ENCODE data around the gene GLRA2.

Gene GLRA2
- 0 reads per million in 2 donors for total RNA-seq

DNA sequence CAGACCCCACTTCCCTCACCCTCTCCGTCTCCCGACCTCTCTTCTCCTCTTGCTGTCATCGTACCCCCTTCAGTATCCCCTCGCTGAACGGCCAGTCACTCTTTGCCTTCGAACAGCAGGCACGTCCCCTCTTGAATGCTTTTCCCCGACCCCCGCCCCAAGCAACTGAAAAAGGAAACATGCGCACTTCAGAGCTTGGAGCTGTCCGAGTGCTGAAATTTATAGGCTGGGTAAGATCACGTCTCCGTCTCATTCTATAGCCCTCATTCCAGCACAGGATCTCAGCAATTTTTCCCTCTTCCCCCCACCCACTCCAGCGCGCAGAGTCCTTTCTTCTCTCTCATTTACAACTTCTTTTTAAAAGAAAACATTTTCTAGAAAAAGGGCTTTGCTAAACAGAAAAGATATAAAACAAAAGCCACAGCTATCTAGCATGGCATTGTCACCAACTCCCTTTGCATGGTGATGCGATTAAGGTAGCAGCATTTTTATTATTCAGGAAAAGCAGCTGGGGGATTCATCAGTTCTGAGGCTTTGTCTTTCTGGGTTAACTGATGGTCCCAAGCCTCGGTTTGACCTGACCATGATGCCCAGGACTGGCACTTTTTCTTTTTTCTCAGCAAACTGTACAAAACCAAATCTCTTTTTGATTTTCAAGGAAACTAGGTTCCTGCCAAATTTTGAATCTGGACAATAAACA lies at the start of gene GLRA2:
TSS of gene GLRA2 (plus strand) at position 247 of the 700 bp plus-strand sequence. CDS start 522 bp downstream, outside the sequence.
- no peak for DNase-seq

GRCh38 chrX:14489437-14489836 lies 39.9 kb upstream of the GLRA2 start:
- DNase-seq = no peak

DNA sequence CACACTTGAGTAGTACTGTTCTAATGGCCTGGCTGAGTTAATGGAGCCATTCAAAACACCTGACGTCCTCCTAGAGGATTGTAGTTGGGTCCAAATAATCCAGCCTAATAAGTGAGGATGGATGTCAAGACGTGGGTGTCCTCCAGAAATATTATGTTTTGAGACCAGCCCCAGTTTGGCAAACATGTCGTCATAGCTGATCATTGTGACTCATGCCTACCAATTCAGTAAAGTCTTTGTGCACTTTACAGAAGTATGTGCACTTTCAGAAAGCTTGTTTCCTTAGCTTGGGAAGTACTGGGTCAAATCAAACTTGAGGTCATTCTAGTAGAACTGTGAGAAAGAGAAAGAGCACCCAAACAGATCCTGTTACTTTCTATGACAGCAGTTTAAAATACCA lies 37.6 kb upstream of the GLRA2 start:
- no peak for DNase-seq

- DNase-seq = no peak
These were observed 32.7 kb upstream of the GLRA2 start for GRCh38 chrX:14496674-14497073.

DNA sequence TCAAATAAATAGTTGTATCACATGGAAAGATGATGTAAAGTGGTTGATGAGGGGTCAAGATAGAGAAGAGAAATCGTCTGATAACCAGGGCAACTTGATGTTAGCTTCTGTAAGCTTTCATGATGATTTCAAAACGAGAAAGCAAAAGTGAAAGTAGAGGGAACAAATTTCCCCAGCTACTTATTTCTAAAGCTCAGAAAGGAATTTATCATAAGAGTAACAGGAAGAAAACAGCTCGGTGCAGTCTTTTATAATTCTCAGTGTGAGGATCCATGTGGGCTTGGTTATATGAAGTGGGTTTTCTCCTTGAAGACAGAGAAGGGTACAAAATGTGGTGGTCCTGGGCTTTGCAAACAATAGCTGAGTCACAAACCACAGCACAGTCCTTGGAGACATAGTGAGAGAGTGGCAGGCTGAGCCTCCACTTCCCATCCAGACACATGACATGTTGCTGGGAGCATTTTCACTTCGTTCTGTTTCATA lies 32.1 kb upstream of the GLRA2 start:
- DNase-seq = no peak

- no peak for DNase-seq
These were observed 28.0 kb upstream of the GLRA2 start for GRCh38 chrX:14501327-14501726.

DNA sequence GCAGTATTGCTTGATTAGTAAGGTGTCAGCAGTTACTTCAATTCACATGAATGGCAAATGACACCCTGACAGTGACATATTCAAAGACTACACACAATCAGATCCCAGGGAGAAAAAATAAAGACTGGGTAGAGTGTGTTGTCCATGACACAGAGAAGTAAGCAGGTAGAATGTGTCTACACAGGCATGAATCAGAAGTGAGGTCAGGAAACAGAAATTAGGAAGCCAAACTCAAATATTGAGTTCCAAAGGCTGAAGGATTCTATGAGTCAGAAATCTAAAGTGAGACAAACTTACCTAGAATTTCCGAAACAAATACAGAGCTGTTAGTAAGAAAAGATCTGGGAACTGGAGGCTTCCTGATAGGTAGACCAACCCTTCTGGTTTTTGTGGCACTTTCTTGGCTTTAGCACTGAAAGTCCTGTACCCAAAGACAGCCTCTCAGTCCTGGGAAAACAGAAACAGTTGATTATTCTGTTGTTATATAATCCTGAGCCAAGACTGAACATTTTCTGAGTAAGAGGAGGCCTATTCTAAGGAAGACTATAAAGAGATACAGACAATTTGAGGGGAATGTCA lies 24.3 kb upstream of the GLRA2 start:
- no peak for DNase-seq

- no peak for DNase-seq
These were observed 23.7 kb upstream of the GLRA2 start for GRCh38 chrX:14505648-14506047.

DNA sequence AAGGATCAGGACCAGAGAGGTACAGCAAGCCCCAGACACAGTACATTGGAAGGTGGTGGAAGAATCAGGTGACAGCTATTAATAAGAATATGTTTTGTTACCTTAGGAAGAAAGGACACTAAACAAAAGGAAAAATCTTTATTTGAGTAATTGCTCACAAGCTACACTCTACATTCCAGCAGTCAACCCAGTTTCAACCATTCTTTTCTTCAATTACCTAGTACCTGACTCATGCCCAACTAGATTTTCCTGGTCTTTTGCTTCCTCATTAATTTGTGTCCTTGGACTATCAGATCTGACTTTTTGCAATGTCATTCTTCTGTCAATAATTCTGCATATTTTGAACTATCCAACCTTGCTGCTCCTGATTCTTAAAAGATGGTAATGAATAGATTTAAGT lies 22.5 kb upstream of the GLRA2 start:
- no peak for DNase-seq

GRCh38 chrX:14508025-14508690 lies 21.2 kb upstream of the GLRA2 start:
- DNase-seq = no peak

DNA sequence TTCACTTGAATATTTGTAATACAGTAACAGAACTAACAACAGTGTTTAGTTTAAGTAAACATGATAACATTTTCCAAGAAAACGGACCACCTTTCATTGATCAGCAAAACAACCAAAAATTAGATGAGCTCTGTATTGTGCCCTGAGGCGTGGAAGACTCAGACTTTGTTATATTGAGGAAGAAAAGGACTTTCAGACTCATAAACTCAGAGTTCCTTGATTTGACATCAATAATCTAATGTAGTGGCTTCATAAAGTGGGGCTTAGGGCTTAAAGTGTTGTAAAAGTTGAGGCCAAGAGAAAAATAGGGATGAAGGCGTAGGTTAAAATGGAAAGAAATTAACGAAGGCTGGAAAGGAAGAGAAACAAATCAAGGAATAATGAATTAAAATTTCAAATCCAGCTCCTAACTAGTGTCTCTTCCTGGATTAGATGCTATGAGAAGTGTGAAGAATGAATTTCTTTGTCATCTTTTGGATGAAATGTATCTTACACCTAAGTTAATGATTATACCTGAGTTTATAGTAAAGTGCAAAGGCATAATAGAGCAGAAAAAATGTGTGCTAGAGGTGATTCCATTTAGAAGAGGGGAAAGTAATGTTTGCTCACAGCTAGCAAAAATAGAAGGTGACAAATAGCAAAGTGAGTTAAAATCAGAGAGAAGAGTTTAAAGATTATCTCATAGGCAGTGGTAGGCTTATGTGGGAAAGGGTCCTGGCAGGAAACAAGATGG lies 19.8 kb upstream of the GLRA2 start:
- no peak for DNase-seq

- DNase-seq = peak; percentile 37
These were observed 577 bp upstream of the GLRA2 start for GRCh38 chrX:14528629-14529289.

DNA sequence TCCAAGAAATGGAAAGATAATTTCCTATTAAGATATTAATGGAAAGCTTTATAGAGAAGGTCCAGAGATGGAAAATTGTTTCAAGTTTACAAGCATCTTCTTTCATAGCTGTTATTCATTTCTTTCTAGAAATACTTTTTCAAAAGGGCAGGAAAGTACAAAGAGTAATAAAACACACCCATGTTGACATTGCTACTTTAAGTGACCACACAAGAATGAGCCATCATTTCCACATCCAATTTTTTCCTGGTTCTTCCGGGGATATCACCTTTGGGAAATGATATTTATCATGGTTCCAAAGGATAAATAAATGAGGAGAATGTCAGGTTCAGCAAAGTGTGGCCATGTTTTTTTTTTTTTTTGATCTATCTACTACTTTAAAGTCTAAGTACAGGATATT lies 4.5 kb downstream of the GLRA2 start:
- DNase-seq = no peak

DNA sequence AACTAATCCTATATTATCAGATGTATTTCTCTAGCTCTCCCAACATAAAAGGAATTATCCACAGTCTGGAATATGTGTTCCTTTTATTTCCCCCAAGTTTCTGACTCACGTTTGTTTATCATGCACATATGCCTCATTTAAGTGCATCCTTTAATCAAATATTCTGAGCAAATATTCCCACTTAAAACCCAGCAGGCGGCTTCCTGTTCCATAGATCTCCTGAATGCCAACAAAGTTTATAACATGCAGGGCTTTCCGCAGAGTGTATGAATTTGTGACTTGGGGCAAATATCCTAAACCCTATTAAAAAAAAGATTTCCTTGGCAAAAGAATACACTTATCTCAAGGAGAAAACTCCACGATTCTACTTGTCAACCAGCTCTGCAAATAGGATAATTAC lies 16.9 kb downstream of the GLRA2 start:
- no peak for DNase-seq

GRCh38 chrX:14554131-14554715 lies 24.9 kb downstream of the GLRA2 start:
- no peak for DNase-seq

DNA sequence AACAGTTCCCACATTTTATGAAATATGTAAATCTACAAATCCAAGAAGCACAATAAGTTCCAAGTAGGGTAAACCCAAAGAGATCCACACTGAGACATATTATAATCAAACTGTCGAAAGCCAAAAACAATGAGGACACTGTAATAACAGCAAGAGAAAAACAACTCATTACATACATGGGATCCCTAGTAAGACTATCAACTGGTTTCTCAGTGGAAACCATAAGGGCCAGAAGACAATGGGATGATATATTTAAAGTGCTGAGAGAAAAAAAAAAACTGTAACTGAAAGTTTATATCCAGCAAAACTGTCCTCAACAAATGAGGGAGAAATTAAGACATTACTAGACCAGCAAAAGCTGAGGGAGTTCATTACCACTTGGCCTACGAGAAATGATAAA lies 34.7 kb downstream of the GLRA2 start:
- DNase-seq = no peak

- DNase-seq = no peak
These were observed 43.8 kb downstream of the GLRA2 start for GRCh38 chrX:14573161-14573560.

DNA sequence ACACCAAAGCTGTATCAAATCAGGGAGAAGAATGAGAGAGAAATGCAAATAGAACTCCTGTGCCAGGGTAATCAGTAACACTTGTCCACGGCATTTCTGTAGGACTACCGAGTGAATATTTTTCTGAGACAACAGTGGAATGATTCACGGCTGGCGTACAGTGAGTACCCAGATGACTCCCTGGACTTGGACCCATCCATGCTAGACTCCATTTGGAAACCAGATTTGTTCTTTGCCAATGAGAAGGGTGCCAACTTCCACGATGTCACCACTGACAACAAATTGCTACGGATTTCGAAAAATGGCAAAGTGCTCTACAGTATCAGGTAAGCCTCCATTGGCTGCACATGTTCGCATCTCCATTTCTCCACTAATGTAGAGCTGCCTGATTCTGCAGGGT lies 51.7 kb downstream of the GLRA2 start:
- DNase-seq = no peak

DNA sequence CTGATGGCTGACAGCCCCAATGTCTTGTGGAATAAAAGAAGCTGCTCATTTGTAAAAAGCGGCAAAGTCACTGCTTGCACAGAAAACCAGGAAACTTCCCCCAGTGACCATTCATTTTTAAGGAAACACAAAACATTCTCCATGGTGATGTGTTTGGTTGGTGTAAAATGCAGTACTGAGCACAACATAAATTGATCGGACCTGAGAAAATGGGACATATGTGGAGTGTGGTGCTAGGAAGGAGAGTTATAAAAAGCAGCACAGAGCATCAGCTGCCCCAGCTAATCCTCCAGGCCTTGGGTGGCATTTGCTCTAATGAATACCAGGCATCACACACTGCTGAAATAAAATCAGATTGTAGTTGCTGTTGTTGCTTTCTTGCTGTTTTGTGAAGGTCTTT lies 55.2 kb downstream of the GLRA2 start:
- DNase-seq = no peak

- DNase-seq = no peak
These were observed 60.9 kb downstream of the GLRA2 start for GRCh38 chrX:14590216-14590615.

GRCh38 chrX:14590693-14591424 lies 61.5 kb downstream of the GLRA2 start:
- DNase-seq = no peak

DNA sequence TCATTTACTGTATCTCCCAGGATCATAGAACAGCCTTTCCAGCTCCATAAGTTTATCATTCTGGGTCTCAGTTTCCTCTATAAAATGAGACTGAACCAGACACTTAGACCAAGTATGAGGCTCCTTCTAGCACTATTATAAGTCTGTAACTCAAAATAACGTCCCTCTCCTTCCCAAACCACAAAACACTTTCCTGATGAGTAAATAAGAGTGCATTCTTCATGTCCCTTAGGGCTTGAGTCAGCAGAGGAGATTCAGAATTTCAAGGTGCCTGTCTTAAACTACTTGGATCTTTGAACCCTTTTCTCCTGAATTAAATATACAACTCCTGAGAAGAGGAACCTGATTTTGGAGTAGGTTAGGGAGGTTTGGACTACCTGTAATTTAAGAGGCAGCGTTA lies 62.6 kb downstream of the GLRA2 start:
- DNase-seq = no peak
